ENCODE measurements around the gene GREB1.
"Not testable (repeated sequence)": the region's sequence is repeated elsewhere in the genome, so short reads cannot be mapped to it uniquely, and the experiment has no call there.

Gene GREB1

GRCh38 chr2:11640132-11640531 lies 106.3 kb downstream of the GREB1 start:
- no peak for DNase-seq

GRCh38 chr2:11642972-11643371 lies 109.1 kb downstream of the GREB1 start:
- DNase-seq, result no peak

- DNase-seq, result no peak
These were observed 110.4 kb downstream of the GREB1 start for GRCh38 chr2:11644293-11644692.

GRCh38 chr2:11646530-11646929 lies 112.7 kb downstream of the GREB1 start:
- no peak for DNase-seq

- peak in 1 of 3 experiments; percentile 17 for DNase-seq
These were observed 114.2 kb downstream of the GREB1 start for GRCh38 chr2:11647834-11648600.

- no peak for DNase-seq
These were observed 115.2 kb downstream of the GREB1 start for GRCh38 chr2:11649093-11649492.

- no peak for DNase-seq
These were observed 118.2 kb downstream of the GREB1 start for GRCh38 chr2:11651856-11652548.

- no peak for DNase-seq
These were observed 118.7 kb downstream of the GREB1 start for GRCh38 chr2:11652553-11652952.

GRCh38 chr2:11655495-11655894 lies 121.7 kb downstream of the GREB1 start:
- no peak for DNase-seq

- no peak for DNase-seq
These were observed 122.4 kb downstream of the GREB1 start for GRCh38 chr2:11656252-11656651.

- DNase-seq, result no peak
These were observed 122.8 kb downstream of the GREB1 start for GRCh38 chr2:11656671-11657101.

- no peak for DNase-seq
These were observed 123.3 kb downstream of the GREB1 start for GRCh38 chr2:11657195-11657594.

GRCh38 chr2:11657646-11658045 lies 123.8 kb downstream of the GREB1 start:
- DNase-seq, result no peak

- DNase-seq, result no peak
These were observed 124.6 kb downstream of the GREB1 start for GRCh38 chr2:11658208-11659114.

GRCh38 chr2:11659115-11659475 lies 125.2 kb downstream of the GREB1 start:
- DNase-seq, result no peak

- no peak for DNase-seq
These were observed 126.0 kb downstream of the GREB1 start for GRCh38 chr2:11659851-11660250.

- DNase-seq, result not testable (repeated sequence)
These were observed 126.6 kb downstream of the GREB1 start for GRCh38 chr2:11660396-11660795.

- no peak for DNase-seq
These were observed 128.1 kb downstream of the GREB1 start for GRCh38 chr2:11661891-11662435.

GRCh38 chr2:11662882-11663281 lies 129.0 kb downstream of the GREB1 start:
- DNase-seq, result no peak

- DNase-seq, result peak in 1 of 3 experiments; percentile 49
These were observed 129.6 kb downstream of the GREB1 start for GRCh38 chr2:11663427-11663826.

GRCh38 chr2:11665028-11665427 lies 131.2 kb downstream of the GREB1 start:
- DNase-seq, result no peak

- no peak for DNase-seq
These were observed 131.9 kb downstream of the GREB1 start for GRCh38 chr2:11665510-11666362.
